ENCODE results near the gene RBM17. TPM values are rescaled to one million over a fixed set of nuclear protein-coding genes. Genes with fewer than 3 reads are reported as not detected.
A peak's percentile ranks its signal among the peaks of the same experiment; 100 is the strongest.

Gene RBM17
- total and polyA plus RNA-seq, 10 of the 15 experiments (the other 5 are each of a cell fraction or from before 2014, with no cell fraction given): 28.4 to 181 (median 83.9) TPM

DNA sequence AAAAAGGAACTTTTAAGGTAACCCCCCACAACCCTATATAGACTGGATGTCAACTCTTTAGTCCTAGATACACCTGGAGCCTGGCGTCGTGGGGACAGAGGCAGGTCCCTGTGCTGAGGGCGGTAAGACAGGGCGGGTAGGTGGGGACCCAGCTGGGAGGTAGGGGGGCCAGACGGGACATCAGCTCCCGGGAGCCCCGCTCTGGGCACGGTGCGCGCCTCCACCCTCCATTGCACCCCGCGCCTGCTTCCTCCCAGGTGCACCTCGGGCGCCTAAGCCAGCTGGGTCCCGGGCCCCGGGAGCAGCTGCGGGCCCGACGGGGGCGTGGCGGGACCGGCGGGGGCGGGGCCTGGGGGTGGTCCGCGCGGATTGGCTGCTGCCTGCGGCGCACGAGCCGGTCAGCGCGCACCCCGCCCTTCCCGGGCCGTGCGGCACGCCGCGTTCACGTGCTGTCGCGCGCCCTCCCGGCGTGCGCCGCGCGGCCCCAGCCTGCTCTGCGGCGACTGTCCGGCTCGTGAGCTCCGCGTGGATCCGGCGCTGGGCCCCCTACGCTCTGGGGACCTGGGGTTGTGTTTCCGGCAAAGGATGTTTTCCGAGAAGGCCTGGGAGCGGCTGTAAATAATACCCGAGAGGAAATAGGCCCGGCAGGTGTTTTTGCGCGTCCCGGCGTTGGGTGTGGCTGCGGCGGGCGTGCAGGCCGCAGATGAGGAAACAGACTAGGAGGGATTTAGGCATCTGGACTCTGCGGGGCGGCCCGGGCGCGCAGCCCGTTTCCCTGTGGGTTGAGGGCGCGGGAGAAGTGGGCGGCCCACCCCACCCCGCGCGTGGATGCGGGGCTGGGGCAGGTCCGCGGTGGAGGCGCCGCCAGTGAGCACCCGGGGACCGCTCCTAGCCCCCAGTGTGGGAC is 74.8 kb downstream of the RBM17 start (continued):
- TF ChIP-seq, protein P1, sequence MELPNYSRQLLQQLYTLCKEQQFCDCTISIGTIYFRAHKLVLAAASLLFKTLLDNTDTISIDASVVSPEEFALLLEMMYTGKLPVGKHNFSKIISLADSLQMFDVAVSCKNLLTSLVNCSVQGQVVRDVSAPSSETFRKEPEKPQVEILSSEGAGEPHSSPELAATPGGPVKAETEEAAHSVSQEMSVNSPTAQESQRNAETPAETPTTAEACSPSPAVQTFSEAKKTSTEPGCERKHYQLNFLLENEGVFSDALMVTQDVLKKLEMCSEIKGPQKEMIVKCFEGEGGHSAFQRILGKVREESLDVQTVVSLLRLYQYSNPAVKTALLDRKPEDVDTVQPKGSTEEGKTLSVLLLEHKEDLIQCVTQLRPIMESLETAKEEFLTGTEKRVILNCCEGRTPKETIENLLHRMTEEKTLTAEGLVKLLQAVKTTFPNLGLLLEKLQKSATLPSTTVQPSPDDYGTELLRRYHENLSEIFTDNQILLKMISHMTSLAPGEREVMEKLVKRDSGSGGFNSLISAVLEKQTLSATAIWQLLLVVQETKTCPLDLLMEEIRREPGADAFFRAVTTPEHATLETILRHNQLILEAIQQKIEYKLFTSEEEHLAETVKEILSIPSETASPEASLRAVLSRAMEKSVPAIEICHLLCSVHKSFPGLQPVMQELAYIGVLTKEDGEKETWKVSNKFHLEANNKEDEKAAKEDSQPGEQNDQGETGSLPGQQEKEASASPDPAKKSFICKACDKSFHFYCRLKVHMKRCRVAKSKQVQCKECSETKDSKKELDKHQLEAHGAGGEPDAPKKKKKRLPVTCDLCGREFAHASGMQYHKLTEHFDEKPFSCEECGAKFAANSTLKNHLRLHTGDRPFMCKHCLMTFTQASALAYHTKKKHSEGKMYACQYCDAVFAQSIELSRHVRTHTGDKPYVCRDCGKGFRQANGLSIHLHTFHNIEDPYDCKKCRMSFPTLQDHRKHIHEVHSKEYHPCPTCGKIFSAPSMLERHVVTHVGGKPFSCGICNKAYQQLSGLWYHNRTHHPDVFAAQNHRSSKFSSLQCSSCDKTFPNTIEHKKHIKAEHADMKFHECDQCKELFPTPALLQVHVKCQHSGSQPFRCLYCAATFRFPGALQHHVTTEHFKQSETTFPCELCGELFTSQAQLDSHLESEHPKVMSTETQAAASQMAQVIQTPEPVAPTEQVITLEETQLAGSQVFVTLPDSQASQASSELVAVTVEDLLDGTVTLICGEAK (IDR thresholded peaks at IDR 0.05; ENCODE audit: borderline replicate concordance): no peak
- peak; percentile 80 for TF ChIP-seq IKZF1 (conservative IDR thresholded peaks at IDR 0.05)
- TF ChIP-seq CHD1 (IDR thresholded peaks at IDR 0.05; ENCODE audit: low read depth, low read length): no peak
- TF ChIP-seq FOXM1 (IDR thresholded peaks at IDR 0.05; ENCODE audit: low read depth, low read length): 0 out of 2 replicates have a peak, but pooled peaks have one; percentile 27
- peak; percentile 85 for TF ChIP-seq POLR2A (IDR thresholded peaks at IDR 0.05; ENCODE audit: low read depth, low read length)
- TF ChIP-seq, protein P2, sequence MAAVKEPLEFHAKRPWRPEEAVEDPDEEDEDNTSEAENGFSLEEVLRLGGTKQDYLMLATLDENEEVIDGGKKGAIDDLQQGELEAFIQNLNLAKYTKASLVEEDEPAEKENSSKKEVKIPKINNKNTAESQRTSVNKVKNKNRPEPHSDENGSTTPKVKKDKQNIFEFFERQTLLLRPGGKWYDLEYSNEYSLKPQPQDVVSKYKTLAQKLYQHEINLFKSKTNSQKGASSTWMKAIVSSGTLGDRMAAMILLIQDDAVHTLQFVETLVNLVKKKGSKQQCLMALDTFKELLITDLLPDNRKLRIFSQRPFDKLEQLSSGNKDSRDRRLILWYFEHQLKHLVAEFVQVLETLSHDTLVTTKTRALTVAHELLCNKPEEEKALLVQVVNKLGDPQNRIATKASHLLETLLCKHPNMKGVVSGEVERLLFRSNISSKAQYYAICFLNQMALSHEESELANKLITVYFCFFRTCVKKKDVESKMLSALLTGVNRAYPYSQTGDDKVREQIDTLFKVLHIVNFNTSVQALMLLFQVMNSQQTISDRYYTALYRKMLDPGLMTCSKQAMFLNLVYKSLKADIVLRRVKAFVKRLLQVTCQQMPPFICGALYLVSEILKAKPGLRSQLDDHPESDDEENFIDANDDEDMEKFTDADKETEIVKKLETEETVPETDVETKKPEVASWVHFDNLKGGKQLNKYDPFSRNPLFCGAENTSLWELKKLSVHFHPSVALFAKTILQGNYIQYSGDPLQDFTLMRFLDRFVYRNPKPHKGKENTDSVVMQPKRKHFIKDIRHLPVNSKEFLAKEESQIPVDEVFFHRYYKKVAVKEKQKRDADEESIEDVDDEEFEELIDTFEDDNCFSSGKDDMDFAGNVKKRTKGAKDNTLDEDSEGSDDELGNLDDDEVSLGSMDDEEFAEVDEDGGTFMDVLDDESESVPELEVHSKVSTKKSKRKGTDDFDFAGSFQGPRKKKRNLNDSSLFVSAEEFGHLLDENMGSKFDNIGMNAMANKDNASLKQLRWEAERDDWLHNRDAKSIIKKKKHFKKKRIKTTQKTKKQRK (IDR thresholded peaks at IDR 0.05; ENCODE audit: low read depth, low read length): no peak
- no peak for TF ChIP-seq ESRRA (IDR thresholded peaks at IDR 0.05; ENCODE audit: low read length)
- TF ChIP-seq BCL11A (IDR thresholded peaks at IDR 0.05; ENCODE audit: low read depth, low read length): no peak
- TF ChIP-seq, protein P3, sequence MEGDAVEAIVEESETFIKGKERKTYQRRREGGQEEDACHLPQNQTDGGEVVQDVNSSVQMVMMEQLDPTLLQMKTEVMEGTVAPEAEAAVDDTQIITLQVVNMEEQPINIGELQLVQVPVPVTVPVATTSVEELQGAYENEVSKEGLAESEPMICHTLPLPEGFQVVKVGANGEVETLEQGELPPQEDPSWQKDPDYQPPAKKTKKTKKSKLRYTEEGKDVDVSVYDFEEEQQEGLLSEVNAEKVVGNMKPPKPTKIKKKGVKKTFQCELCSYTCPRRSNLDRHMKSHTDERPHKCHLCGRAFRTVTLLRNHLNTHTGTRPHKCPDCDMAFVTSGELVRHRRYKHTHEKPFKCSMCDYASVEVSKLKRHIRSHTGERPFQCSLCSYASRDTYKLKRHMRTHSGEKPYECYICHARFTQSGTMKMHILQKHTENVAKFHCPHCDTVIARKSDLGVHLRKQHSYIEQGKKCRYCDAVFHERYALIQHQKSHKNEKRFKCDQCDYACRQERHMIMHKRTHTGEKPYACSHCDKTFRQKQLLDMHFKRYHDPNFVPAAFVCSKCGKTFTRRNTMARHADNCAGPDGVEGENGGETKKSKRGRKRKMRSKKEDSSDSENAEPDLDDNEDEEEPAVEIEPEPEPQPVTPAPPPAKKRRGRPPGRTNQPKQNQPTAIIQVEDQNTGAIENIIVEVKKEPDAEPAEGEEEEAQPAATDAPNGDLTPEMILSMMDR (IDR thresholded peaks at IDR 0.05 in 2 of 3, conservative IDR thresholded peaks at IDR 0.05 in 1 of 3; ENCODE audit: control insufficient read depth in 2 of 3, extremely low read depth in 1 of 3, insufficient read depth in 1 of 3, low read depth in 3 of 3, low read length in 3 of 3): no peak
- TF ChIP-seq, protein P4, sequence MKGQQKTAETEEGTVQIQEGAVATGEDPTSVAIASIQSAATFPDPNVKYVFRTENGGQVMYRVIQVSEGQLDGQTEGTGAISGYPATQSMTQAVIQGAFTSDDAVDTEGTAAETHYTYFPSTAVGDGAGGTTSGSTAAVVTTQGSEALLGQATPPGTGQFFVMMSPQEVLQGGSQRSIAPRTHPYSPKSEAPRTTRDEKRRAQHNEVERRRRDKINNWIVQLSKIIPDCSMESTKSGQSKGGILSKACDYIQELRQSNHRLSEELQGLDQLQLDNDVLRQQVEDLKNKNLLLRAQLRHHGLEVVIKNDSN (IDR thresholded peaks at IDR 0.05; ENCODE audit: borderline replicate concordance, extremely low read length, insufficient read depth, low read depth, low read length): peak; percentile 84
- no peak for TF ChIP-seq ATF7 (IDR thresholded peaks at IDR 0.05; ENCODE audit: low read depth)
- TF ChIP-seq PML (IDR thresholded peaks at IDR 0.05; ENCODE audit: low read length): peak; percentile 75; the same call in 1 of the 2 replicates
- 0 out of 2 replicates have a peak, but pooled peaks have one; percentile 42 for TF ChIP-seq HDAC2 (IDR thresholded peaks at IDR 0.05)
- TF ChIP-seq SMC3 (IDR thresholded peaks at IDR 0.05; ENCODE audit: borderline replicate concordance, low read length): no peak
- TF ChIP-seq, protein P5, sequence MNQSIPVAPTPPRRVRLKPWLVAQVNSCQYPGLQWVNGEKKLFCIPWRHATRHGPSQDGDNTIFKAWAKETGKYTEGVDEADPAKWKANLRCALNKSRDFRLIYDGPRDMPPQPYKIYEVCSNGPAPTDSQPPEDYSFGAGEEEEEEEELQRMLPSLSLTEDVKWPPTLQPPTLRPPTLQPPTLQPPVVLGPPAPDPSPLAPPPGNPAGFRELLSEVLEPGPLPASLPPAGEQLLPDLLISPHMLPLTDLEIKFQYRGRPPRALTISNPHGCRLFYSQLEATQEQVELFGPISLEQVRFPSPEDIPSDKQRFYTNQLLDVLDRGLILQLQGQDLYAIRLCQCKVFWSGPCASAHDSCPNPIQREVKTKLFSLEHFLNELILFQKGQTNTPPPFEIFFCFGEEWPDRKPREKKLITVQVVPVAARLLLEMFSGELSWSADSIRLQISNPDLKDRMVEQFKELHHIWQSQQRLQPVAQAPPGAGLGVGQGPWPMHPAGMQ (IDR thresholded peaks at IDR 0.05; ENCODE audit: borderline replicate concordance): no peak
- no peak for TF ChIP-seq NR2C2 (IDR thresholded peaks at IDR 0.05; ENCODE audit: borderline replicate concordance, control insufficient read depth, insufficient read length, low read depth)
- TF ChIP-seq BHLHE40 (IDR thresholded peaks at IDR 0.05; ENCODE audit: borderline replicate concordance in 1 of 2, low read depth in 2 of 2, low read length in 1 of 2): peak; percentile 99 to 100
